Embryonic facial prominence (tissue), 1 donor: ENCODE measurements around the gene DCDC1.
A peak's percentile ranks its signal among the peaks of the same experiment; 100 is the strongest.
"Not testable (repeated sequence)": the region's sequence is repeated elsewhere in the genome, so short reads cannot be mapped to it uniquely, and the experiment has no call there.

Experiments used
- DNase-seq: peaks from one replicate; pipeline ENCODE4 v3.0.0-alpha.2; 2016; ENCODE audit errors: extremely low spot score

DCDC1 gene

DNA sequence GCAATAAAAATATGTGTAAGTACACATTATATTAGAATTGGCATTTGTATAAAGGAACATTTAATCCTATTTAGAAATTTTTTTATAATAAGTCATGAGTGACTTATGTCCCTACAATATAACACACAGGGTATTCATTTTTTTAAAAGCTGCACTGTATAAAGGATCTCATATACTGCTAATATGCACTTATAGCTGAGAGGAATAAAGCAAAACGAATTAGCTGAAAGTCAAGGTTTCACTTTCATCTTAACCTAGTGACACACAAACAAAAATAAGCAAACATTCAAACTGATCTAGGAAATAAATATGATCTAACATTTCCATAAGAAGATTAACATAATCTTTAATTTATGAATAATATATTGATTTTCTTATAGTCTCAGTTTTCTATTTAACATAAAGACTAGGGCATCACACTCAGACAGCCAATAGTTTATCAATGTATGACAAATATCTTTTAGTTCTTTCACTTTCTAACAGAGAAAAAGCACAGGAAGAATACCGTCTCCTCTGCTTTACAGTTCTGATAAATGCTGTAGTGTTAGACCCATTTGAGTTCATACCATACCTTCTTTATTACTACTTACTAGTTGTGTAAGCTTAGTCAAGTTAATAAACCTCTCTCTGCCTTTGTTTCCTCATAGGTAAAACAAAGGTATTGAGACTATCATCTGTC is 42.9 kb downstream of the DCDC1 start:
- DNase-seq, result no peak

DNA sequence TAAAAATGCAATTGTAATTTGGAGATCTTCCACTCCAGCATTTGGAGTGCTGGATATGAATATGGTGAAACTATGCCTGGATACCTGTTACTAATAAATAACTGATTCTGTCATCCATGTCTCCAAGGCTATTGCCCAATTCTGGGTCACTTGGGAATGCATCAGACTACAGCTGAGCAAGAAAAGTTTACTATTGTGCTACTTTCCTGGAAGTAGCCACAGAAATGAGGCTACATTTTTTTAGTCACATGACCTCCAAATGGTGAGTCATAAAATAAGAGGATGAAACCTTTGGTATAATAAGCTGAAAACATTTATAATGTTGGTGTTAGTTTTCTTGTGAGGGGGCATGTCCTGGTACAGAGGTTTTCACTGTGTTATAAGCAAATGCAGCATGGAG is 44.4 kb downstream of the DCDC1 start:
- DNase-seq, result no peak

DNA sequence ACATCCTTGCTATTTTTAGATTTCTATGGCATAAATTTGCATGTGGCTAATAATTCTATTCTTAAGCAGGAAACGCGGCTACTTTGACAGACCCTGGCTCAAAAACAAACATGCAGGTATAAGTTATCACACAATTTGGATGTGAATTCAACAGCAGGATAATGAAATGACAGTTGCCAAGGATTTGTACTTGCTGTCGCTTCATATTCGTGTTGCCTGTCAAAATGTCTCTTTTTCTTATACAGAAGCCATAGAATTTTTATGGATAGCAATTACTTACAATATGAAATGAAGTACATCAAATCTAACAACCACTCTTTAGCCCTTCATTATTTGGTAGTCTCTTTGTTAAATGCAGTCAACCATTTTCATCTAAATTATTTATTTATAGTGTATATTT is 46.4 kb downstream of the DCDC1 start:
- DNase-seq, result no peak

DNA sequence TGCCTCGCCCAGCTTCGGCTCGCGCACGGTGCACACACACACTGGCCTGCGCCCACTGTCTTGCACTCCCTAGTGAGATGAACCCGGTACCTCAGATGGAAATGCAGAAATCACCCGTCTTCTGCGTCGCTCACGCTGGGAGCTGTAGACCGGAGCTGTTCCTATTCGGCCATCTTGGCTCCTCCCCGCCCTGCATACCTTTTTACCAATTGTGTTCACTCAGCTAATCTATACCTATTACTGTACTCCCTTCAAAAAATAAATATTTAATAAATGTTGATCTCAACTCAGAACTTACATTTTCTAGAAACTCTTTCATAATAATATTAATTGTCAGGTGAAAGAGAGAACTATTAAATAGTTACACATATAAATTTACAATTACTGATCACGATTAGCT is 48.0 kb downstream of the DCDC1 start:
- not testable (repeated sequence) for DNase-seq

DNA sequence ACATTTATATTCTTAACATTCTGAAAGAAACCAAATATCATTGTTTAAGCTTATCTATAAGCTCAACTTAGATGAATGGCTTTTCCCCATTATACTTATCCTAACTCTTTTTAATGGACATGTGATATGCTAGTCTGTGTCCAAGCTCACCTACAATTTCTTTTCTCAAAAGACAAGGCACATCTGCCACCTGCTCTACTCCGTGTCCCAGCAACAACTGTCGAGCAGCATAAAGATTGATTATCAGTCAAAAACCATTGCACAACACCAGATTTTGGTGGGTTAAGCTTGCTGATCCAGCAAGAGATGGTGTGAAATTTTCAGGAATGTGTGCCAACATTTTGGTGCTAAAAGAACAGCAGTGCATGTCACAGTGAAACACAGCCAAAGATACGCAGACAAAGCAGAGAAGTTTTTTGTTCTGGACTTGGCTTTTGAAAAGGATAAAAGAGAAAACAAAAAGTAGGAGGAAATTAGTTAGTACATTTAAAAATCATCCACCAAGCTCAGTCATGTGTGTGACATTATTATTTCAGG is 65.8 kb downstream of the DCDC1 start:
- no peak for DNase-seq

DNA sequence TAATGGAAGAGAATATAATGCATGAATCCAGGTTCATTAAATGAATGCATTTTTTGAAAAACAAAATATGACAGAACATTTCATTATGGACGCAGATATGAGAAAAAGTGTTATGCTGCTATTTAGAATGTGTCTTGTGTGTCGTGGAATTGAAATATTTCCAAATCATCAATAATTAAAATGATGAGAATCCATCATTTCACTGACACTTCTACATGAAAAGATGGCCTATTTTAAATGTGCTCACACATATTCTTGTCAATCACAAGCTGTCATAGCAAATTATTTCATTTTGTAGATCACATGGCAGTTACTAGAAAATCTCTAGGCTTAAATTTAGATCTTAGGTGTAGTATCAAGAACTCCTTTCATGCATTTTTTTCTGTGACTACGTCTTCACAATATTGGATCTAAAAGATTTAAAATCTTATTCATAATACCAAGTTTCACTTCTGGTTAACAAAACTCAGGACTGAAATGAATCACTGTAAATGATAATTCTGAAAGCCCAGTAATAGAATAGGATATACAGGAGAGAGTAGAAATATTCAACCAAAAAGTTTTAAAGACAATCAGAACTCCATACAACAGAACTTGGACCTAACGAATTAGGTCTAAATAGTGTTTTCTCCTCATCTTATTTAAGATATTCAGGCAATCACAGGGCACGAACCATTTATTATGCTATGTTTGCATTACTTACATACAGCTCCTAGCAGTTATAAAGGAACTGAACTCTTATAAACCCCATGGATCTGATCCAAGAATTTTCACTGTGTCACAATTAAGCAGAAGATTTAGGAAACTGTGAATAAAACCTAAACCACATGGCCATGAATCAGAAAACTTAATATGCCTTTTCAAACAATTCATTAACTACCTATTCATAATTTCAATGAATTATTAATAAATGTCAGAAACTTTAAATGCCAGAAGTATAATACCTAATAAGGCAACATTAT is 67.7 kb downstream of the DCDC1 start:
- DNase-seq, result no peak

DNA sequence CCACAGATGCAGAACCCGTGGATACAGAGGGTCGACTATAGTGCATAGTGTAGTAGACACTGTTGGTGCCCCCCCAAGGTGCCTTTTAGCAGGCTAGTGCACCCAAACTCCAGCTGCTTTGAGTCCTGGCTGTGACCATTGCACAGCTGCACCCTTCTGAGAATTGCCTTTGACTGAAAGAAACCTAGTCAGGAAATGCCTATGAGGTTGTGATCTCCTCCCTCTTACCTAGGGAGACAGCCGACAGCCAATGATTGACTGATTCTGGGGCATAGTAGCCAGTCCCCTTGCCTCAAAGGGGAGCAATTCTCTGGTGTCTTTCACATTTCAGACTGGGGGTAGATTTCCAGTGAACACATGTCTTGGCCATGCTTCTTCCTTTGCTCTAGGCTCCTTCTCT is 74.2 kb downstream of the DCDC1 start:
- DNase-seq, result no peak

DNA sequence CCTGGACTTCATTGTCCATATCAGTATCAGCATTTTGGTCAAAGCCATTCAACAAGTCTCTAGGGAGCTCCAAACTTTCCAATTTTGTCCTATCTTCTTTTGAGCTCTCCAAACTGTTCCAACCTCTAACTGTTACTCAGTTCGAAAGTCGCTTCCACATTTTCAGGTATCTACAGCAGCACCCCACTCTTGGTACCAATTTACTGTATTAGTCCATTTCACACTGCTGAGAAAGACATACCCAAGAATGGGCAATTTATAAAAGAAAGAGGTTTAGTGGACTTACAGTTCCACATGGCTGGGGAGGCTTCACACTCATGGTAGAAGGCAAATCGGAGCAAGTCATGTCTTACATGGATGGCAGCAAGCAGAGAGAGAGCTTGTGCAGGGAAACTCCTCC is 96.0 kb downstream of the DCDC1 start:
- DNase-seq, result not testable (repeated sequence)

DNA sequence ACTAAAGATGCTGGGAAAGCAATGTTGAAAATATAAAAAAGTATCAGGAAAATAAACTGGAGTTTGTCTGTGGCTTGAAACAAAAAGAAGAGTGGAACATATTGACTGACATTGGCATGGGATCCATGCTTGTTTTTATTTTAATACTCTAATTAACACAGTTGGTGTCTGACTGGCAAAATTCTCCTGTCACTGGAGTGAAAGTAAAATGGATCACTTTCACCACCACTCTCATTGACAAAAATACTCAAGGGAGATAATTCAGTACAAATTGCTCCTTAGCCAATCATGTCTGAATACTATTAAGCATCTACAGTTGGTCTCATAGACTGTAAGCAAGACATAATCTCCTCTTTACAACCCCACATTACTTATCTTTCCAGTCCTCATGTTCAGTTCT is 101.8 kb downstream of the DCDC1 start:
- no peak for DNase-seq

DNA sequence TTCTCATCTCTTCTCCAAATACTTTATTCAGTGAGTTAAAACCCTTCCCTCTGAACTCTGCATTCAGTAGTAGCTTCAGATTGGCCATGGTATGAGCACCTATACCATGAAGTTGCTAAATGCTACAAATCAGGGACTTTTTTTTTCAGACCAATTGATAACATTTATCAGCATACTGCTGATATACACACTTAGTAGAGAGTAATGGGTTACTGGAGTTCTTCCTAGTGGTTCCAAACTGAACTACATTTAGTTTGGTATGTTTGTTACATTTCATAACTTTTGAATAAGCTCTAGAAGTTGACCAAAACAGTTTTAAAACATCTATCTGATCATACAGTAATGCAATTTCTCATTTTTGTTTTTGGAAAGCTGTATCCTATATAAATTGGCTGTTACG is 104.7 kb downstream of the DCDC1 start:
- no peak for DNase-seq

DNA sequence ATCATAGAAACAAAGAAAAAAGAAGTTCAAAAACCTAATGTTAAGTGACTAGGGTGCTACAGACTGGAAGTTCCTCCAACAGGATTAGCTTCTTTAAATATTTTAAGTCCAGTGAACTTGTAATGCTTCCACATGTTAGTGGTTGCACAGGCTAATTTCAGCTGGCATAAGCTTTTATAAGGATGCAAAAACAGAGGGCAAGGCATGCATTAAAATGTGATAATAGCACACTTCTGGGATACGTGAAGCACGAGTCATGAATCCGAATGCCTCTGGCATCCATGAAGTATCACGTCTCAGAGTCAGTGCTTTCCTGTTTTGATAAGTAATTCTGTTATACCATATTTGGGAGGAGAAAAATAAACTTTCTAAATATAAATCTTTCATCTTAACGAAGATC is 106.8 kb downstream of the DCDC1 start:
- no peak for DNase-seq

DNA sequence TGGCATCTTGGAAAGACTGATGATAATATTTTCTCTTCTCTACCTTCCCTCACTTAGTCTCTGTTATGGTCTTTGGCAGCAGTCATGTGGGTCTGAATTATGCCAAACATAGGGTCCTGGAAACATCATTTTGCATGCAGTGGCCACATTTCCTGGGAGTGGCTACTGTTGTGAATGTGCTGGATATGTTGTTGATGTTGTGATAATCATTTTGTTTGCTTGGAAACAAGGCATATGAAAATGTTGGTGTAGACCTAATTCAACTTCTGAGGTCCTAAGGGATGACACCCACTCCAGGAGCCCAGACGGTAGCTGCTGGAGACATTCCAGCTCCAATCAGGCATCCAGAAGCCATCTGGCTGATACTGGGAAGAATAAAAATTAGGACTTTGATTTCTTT is 109.7 kb downstream of the DCDC1 start:
- no peak for DNase-seq

DNA sequence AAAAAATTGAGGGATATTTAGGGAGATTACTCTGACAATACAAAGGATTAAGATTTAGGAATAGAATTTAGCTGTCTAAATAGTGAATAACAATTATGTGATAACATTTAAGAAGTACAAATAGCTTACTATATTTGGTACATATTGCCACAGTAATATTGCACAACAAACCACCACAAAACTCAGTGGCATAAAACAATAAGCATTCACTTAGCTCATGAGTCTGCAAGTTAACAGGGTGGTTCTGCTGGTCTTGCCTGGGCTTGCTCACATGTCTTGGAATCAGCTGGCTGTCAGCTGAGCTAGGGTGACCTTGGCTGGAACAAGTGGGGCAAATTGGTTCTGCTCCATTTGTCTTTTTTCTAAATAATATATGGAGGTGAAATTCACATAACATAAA is 115.1 kb downstream of the DCDC1 start:
- no peak for DNase-seq

DNA sequence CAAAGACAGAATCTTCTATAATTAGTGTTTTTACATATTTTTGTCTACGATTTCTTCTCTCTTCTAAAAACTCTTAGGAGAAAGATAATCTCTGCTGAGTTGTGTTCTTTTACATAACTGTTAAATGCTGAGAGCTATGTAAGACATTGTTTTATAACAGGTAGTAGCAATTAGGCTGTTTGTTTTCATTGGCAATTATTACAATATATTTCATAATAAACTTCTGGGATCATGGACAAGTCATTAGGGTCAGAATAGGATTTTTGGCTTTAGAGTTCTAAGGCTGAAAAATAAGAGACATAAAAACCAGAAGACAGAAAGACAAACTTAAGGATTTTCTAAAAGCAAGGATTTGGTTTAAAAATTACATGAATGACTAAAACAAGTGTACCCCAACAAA is 120.8 kb downstream of the DCDC1 start:
- no peak for DNase-seq

DNA sequence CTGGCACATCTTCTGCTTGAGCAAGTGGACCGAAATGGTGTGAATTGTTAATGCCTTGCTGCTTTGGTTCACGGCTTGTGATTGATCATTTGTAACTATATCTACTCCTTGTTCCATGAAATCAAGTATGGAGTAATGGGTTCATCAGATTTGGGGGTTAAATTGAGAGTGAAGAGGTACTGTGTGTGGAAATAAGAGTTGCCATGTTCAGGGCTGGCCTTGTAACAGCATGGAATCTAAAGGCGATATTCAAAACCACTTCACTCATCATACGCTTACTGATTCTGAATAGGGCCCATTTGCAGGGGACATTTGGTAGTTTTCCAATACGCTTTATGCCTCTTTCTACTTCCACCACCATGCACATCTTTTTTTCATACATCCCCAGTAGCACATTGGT is 122.2 kb downstream of the DCDC1 start:
- no peak for DNase-seq

DNA sequence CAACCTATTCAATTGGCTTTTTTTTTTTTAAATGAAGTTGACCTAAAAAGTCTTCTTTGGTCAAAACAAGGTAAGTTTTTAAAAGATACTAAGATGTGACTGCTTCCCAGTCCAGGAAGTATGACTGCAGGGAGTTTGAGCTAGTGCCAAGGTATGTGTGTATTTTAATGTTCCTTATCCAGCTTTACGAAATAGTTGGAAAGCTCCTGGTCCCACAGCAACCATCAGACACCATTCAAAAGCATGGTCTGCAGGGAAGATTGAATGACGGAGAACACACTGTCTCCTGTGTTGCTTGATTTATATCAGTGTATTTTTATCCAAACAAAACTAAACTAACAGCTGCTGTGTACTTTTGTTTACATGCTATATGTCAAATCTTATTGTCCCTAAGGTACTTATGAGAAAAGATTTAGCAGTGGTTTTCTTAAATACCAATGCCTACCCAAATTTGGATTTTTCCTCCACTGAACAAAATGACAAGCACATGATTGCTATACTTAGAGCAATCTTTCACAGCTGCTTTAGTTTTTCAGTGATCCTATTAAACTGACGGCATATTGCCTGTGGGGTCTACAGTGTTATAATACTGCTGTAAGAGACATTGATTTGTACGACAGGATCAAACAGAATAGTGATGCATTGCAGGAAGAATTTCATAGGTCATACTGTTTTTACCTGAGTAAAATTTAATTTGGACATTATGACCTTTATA is 122.9 kb downstream of the DCDC1 start:
- DNase-seq, result no peak

DNA sequence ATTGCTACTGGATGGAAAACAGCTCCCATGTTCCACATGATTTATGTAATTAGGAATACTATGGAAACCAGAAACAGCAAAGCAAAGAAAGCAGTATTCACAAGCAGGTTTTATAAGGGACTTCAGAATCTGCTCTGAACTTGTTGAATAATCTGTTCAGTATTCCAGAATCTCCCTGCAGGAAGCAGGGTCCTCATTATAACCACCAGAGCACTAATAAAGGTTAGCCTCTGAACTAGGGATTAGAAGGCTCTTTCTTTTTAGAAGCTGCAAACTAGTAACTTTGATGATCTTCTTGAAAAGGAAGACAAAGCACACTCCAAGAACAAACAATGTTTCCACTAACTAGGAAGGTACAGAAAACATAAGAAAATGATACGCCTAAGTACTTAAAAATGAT is 125.8 kb downstream of the DCDC1 start:
- no peak for DNase-seq

DNA sequence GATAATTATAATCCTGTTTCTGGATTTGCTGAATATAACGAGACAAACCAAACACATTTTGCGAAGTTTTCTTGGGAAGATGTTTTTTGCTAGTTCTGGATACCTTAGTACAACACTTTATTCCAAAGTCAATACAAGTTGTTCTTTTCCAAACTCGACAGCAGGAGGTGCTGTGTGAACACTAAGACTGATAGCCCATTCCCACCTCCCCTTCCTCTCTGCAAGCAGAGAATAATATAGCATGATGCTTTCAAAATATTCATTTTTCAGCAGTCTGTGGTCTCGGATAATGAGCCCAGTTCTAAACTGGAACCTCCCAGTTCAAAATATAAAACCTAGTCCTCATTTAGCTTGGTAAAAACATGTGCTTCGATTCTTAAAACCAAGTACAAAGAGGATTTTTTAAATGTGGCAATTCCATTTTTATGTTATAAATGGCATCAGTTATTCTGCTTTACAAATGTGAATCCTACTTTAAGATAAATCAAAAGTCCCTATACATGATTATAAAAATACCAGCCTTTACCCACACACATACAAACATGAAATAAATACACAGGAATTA is 129.1 kb downstream of the DCDC1 start:
- peak; percentile 25 for DNase-seq

DNA sequence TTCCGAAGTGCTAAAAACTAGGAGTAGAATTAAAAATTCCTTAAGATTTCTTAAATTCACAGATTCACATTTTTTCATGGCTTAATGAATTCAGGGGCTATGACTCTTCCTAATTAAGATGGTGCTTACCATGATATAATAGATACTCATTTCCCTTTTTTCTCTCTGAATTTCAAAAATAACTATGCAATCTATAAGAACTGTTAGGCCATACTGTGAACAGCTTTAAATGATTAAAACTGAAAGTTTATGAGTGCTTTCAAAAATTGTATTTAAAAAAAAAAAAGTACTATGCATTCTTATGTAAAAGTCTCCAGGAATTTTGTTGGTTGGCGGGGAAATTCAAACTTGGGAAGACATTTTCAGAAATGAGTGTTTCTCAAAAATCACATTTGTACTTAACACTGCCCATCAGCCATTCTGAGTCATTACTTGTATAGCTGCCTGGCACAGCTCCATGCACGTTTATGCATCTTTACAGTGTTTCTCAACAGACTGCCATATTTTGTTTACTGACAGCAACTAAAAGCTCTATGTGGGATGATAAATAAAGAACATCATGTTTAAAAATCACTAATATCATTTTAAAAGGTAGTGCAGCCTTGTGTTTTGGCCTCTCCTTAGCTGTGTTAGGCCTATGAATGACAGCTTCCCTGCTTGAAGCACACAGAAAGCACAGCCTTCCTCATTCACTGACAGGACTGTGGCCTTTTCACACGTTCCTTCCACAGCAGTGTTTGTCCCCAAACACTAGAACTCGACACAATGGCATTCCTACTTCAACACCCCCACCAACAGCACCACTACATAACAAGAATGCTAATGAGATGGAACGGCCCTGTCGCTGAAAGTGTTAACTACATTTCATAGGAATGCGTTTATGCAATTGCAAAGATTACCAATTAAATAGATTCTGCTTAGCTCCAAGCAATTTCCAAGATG is 131.4 kb downstream of the DCDC1 start:
- no peak for DNase-seq

DNA sequence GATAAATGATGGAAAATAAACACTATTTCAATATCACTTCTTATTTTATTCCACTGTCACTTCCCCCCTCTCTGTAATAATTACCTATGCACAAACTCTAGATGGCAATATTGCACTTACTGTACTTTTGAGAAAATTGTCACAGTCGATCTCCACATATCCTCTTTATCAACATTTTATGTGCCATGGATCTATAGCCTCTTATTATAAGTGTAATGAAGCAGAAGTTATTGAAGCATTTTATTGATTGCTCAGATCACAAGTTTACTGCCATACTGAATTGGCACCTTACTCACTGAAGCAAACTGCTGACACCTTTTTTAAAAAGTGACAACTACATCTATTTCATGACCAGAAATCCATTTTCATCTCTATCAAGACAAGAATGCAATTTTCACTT is 133.4 kb downstream of the DCDC1 start:
- no peak for DNase-seq

DNA sequence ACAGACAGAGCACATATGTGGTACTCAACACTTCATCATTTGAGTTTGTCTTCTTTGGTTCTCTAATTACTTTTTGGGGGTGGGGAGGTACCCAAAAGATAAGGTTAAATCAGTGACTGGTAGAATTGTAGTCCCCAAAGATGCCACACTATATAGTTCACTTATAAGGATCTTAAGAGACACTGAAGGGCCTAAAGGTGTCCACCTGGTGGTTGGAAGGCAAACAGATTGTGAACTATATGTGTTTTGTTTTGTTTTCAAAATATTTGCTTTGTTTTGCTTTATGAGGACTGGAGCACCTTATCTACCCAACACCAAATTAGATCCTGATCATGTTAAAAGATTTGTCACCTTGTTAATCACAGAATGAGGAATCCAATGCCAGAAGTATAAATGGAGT is 136.1 kb downstream of the DCDC1 start:
- DNase-seq, result no peak
